ENCODE measurements around the gene GAS7.

The GAS7 gene

GRCh38 chr17:10144456-10144855, 54.0 kb downstream of the GAS7 start:
- no peak overlapping the region for H3K4me3 ChIP-seq (ENCODE audit: low read depth, low read length)
- no peak for TF ChIP-seq CTCF (conservative IDR thresholded peaks at IDR 0.05; ENCODE audit: low read depth, low read length)
- DNase-seq (ENCODE audit: low read depth): peak; percentile 41

GRCh38 chr17:10141436-10141835, 57.0 kb downstream of the GAS7 start:
- no peak for TF ChIP-seq CTCF (conservative IDR thresholded peaks at IDR 0.05; ENCODE audit: low read depth, low read length)
- no peak overlapping the region for H3K4me3 ChIP-seq (ENCODE audit: low read depth, low read length)
- DNase-seq (ENCODE audit: low read depth): no peak

- DNase-seq (ENCODE audit: low read depth): no peak
- H3K4me3 ChIP-seq (ENCODE audit: low read depth, low read length): no peak overlapping the region
- no peak for TF ChIP-seq CTCF (conservative IDR thresholded peaks at IDR 0.05; ENCODE audit: low read depth, low read length)
Observed at GRCh38 chr17:10139577-10139976, 58.8 kb downstream of the GAS7 start.

GRCh38 chr17:10136258-10136981, 62.0 kb downstream of the GAS7 start:
- DNase-seq (ENCODE audit: low read depth): no peak
- TF ChIP-seq CTCF (conservative IDR thresholded peaks at IDR 0.05; ENCODE audit: low read depth, low read length): no peak
- H3K4me3 ChIP-seq (ENCODE audit: low read depth, low read length): no peak overlapping the region

- H3K4me3 ChIP-seq (ENCODE audit: low read depth, low read length): no peak overlapping the region
- DNase-seq (ENCODE audit: low read depth): peak; percentile 50
Observed at GRCh38 chr17:10135539-10136257, 62.7 kb downstream of the GAS7 start.

GRCh38 chr17:10130677-10131076, 67.7 kb downstream of the GAS7 start:
- H3K4me3 ChIP-seq (ENCODE audit: low read depth, low read length): no peak overlapping the region
- no peak for DNase-seq (ENCODE audit: low read depth)
- no peak for TF ChIP-seq CTCF (conservative IDR thresholded peaks at IDR 0.05; ENCODE audit: low read depth, low read length)

More at GRCh38 chr17:10135539-10136257, 62.7 kb downstream of the GAS7 start:
- no peak for TF ChIP-seq CTCF (conservative IDR thresholded peaks at IDR 0.05; ENCODE audit: low read depth, low read length)

All from choroid plexus epithelial cell (primary cell).